Endodermal cell (in vitro differentiated cells): ENCODE data around the gene PMS1. TPM values are rescaled to one million over a fixed set of nuclear protein-coding genes. Genes with fewer than 3 reads are reported as not detected.

ENCODE experiments used
- DNase-seq: peaks from one replicate; pipeline ENCODE4 v3.0.0-alpha.2; 2017
- H3K27ac ChIP-seq: 2 replicates; pipeline ENCODE4 v1.5.1; 2013; ENCODE audit warnings: mild to moderate bottlenecking, low read depth, low read length, moderate library complexity
- H3K27me3 ChIP-seq: 2 replicates; pipeline ENCODE4 v1.6.1; 2013; ENCODE audit warnings: mild to moderate bottlenecking, low read length, moderate library complexity; ENCODE audit not compliant: insufficient read depth, control insufficient read depth, poor library complexity, severe bottlenecking
- H3K36me3 ChIP-seq: 2 replicates; pipeline ENCODE4 v1.7.0; 2013; ENCODE audit warnings: mild to moderate bottlenecking, low read length, moderate library complexity; ENCODE audit not compliant: control insufficient read depth, insufficient read depth
- H3K4me1 ChIP-seq: one replicate; pipeline ENCODE4 v1.7.0; 2013; ENCODE audit warnings: low read length; ENCODE audit not compliant: control insufficient read depth, insufficient read depth
- H3K4me3 ChIP-seq: 2 replicates; pipeline ENCODE4 v1.5.1; 2013; ENCODE audit warnings: mild to moderate bottlenecking, low read length, moderate library complexity
- H3K9ac ChIP-seq: 2 replicates; pipeline ENCODE4 v1.6.1; 2013; ENCODE audit warnings: mild to moderate bottlenecking, low read length, moderate library complexity; ENCODE audit not compliant: poor library complexity, severe bottlenecking; ENCODE audit errors: extremely low read depth
- H3K9me3 ChIP-seq: 2 replicates; pipeline ENCODE4 v1.6.1; 2013; ENCODE audit warnings: mild to moderate bottlenecking, low read length, moderate library complexity; ENCODE audit not compliant: control insufficient read depth
- H3K27ac Mint-ChIP-seq: 2 replicates; pipeline ENCODE4 v1.8.0; 2020; ENCODE audit warnings: mixed read lengths
- H3K27me3 Mint-ChIP-seq: 2 replicates; pipeline ENCODE4 v1.8.0; 2021; ENCODE audit warnings: mild to moderate bottlenecking, mixed read lengths; ENCODE audit not compliant: insufficient read depth
- H3K36me3 Mint-ChIP-seq: 2 replicates; pipeline ENCODE4 v1.8.0; 2020; ENCODE audit warnings: low read depth, mixed read lengths
- H3K4me1 Mint-ChIP-seq: 2 replicates; pipeline ENCODE4 v1.8.0; 2020; ENCODE audit warnings: mixed read lengths
- H3K4me3 Mint-ChIP-seq: 2 replicates; pipeline ENCODE4 v1.8.0; 2020; ENCODE audit warnings: mild to moderate bottlenecking, moderate library complexity, mixed read lengths
- H3K9me3 Mint-ChIP-seq: 2 replicates; pipeline ENCODE4 v1.8.0; 2020; ENCODE audit warnings: mild to moderate bottlenecking, mixed read lengths
- CTCF ChIP-seq: fragments of 200-600 bp; sonication (generic); conservative IDR thresholded peaks from 2 replicates; pipeline ENCODE4 v1.5.0; 2021; ENCODE audit warnings: antibody characterized with exemption, mild to moderate bottlenecking
- WGBS, 2 experiments: methylation state at CpG; one replicate each; pipeline versions ENCODE4 v1.1.5 to v1.1.7; 2013; ENCODE audit warnings: missing lambda C conversion rate in 2 of 2, mixed read lengths in 1 of 2; ENCODE audit not compliant: insufficient coverage in 1 of 2, insufficient read length in 1 of 2; 5-methylcytosine and 5-hydroxymethylcytosine counted together
- total RNA-seq, 2 donors: library from RNA; stranded (reverse); fragmentation: NEBNext Ultra II Directional in 1 of 2; extraction: Animal tissue kit (Norgen Biotek cat#: 25700) in 1 of 2; gene quantifications; 2 replicates in 1 of 2; 3 replicates in 1 of 2; pipeline ENCODE4 v1.2.1, GENCODE V29; 2021

Gene PMS1
- total RNA-seq, 2 donors from 2014 or later = 51.9 to 61.5 TPM

GRCh38 chr2:189798312-189799029, 14.2 kb downstream of the PMS1 start:
- DNase-seq = no peak
- Mint-ChIP-seq H3K9me3 (no peaks in the 10 kb centered on the region), H3K4me1 (no peaks in the 10 kb centered on the region), H3K27ac (no peak overlapping the region), H3K36me3 (peaks cover 26% of the 10 kb centered on the region), H3K27me3 (no peaks in the 10 kb centered on the region), H3K4me3 (no peak overlapping the region)
- H3K9me3 ChIP-seq = no peaks in the 10 kb centered on the region
- no peaks in the 10 kb centered on the region for H3K27me3 ChIP-seq
- H3K36me3 ChIP-seq = peaks cover 82% of the 10 kb centered on the region
- WGBS, 2 experiments = 90 to 100% methylated on average over 2 to 4 of the region's 4 CpGs
- H3K27ac ChIP-seq = no peak overlapping the region
- H3K4me3 ChIP-seq = no peak overlapping the region
- peak; percentile 75 for TF ChIP-seq CTCF
- no peaks in the 10 kb centered on the region for H3K4me1 ChIP-seq
- no peak overlapping the region for H3K9ac ChIP-seq

GRCh38 chr2:189799030-189799331, 14.7 kb downstream of the PMS1 start:
- no peak for DNase-seq
- Mint-ChIP-seq H3K4me3 (no peak overlapping the region), H3K27me3 (no peaks in the 10 kb centered on the region), H3K36me3 (peaks cover 22% of the 10 kb centered on the region), H3K9me3 (no peaks in the 10 kb centered on the region), H3K27ac (no peak overlapping the region), H3K4me1 (no peaks in the 10 kb centered on the region)
- Histone ChIP-seq H3K9me3 (no peaks in the 10 kb centered on the region), H3K27me3 (no peaks in the 10 kb centered on the region), H3K27ac (no peak overlapping the region), H3K9ac (no peak overlapping the region), H3K36me3 (peaks cover 81% of the 10 kb centered on the region), H3K4me1 (no peaks in the 10 kb centered on the region), H3K4me3 (no peak overlapping the region)
- peak; percentile 10 for TF ChIP-seq CTCF

- Histone ChIP-seq H3K27ac (no peak overlapping the region), H3K36me3 (peaks cover 82% of the 10 kb centered on the region), H3K27me3 (no peaks in the 10 kb centered on the region), H3K4me3 (no peak overlapping the region), H3K9me3 (no peaks in the 10 kb centered on the region), H3K4me1 (no peaks in the 10 kb centered on the region), H3K9ac (no peak overlapping the region)
- 90 to 92% methylated on average over 2 of the region's 2 CpGs for WGBS, 2 experiments
- Mint-ChIP-seq H3K36me3 (peaks cover 17% of the 10 kb centered on the region), H3K4me1 (no peaks in the 10 kb centered on the region), H3K9me3 (no peaks in the 10 kb centered on the region), H3K4me3 (no peak overlapping the region), H3K27ac (no peak overlapping the region), H3K27me3 (no peaks in the 10 kb centered on the region)
- TF ChIP-seq CTCF = no peak
- DNase-seq = no peak
These were observed 15.3 kb downstream of the PMS1 start for GRCh38 chr2:189799531-189799930.
